Occipital lobe (tissue), 2 donors: ENCODE measurements around the gene SLC25A19. TPM values are rescaled to one million over a fixed set of nuclear protein-coding genes. Genes with fewer than 3 reads are reported as not detected.
"Not testable (repeated sequence)": the region's sequence is repeated elsewhere in the genome, so short reads cannot be mapped to it uniquely, and the experiment has no call there.

ENCODE experiments used
- DNase-seq: peaks from one replicate; lab custom pipeline; 2025; lab: John Stamatoyannopoulos, UW
- total RNA-seq: library from RNA; depleted of rRNA; stranded (reverse); fragments of >200 nt; gene quantifications from one replicate; pipeline ENCODE4 v1.2.3, GENCODE V29; 2014

The SLC25A19 gene
- total RNA-seq, 1 donor from 2014 or later, result 4.4 TPM

DNA sequence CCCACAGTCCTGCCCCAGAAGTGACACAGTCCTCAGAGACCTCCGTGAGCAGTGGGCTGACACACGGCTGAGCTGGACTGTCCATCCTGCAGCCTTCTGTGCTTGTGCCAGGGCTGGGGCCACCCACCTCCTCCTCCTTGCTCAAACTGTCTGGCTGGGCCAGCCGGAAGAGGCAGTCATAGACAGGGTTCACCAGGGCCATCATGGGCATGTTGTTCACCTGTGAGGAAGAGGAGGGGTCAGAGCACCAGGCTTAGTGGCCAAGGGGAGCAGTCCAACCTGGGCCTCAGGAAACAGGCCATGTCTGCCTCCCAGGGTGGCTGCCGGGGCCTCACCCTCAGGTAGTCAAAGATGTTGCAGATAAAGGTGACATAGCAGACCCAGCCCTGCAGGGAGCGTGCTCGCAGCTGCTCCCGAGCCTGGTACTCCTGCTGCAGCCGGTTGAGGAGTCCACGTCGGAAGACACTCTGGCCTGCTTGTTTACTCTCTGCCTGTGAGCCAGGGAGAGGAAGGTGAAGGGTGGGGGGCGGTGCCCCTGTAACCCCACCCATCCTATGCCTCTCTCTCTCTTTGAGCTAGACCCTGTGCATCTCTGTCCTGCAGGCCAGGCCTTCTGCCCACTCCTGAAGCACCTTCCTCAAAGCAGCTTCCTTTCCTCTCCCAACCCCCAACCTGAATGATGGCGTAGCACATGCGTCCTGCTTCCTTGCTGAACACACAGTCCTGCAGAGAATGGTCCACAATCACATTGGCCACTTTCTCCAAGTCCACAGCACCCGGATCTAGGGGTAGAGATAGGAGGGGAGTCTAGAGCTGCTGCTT is 21.6 kb downstream of the SLC25A19 start:
- DNase-seq, result no peak

GRCh38 chr17:75267153-75267410 is 22.2 kb downstream of the SLC25A19 start:
- DNase-seq, result no peak

- DNase-seq, result no peak
These were observed 22.7 kb downstream of the SLC25A19 start for GRCh38 chr17:75266316-75267152.

DNA sequence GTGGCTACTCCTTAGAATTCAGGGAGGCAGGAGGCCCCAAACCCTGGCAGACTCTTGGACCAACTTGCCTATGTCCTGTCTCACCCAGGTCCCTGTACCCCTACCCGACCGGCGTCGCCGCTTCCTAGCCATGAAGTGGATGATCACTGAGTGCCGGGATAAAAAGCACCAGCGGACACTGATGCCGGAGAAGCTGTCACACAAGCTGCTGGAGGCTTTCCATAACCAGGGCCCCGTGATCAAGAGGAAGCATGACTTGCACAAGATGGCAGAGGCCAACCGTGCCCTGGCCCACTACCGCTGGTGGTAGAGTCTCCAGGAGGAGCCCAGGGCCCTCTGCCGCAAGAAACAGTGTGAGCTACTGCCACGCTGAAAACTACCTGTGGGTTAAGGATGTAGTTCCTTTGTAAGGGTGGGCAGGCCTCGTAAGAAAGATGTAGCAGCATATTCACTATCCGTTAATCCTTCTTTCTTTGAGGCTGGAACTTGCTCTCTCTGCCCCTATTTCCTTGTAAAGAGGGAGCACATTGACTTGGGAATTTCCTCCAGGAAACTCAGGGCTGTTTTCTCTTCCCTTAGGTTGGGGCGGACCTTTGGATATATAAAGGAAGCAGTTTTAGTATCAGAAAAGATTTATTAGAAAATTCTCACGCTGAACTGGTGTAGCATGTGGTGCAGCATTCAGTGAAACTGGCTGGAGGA is 23.5 kb downstream of the SLC25A19 start:
- no peak for DNase-seq

GRCh38 chr17:75263055-75263454 is 26.2 kb downstream of the SLC25A19 start:
- no peak for DNase-seq

GRCh38 chr17:75262112-75262606 is 27.1 kb downstream of the SLC25A19 start:
- no peak for DNase-seq

GRCh38 chr17:75261336-75262111 is 27.7 kb downstream of the SLC25A19 start, which contains the start of the genes GGA3 and MRPS7:
Gene GGA3, minus strand, starts transcription at chr17:75261606. Its CDS starts 19 bp downstream, at chr17:75261587.
Gene MRPS7, plus strand, starts transcription at chr17:75261879. Its CDS starts 22 bp downstream, at chr17:75261901.
- DNase-seq, result peak; percentile 92

GRCh38 chr17:75260641-75261335 is 28.4 kb downstream of the SLC25A19 start:
- no peak for DNase-seq

DNA sequence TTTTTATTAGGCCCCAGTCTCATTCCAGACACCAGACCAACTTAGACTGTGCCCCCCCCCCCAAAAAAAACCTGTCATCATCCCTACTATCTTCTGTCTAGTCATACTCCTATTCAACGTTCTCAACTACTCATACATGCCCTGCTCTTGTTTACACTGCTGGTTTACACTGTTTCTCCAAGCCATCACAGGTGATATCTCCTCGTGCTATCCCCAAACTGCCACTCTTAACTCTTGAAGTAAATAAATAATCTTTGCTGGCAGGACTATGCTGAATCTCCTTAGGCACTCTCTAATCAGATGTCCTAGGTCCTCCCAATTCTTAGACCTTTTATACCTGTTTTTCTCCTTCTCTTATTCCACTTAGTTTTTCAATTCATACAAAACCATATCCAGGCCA is 32.0 kb downstream of the SLC25A19 start:
- DNase-seq, result not testable (repeated sequence)

DNA sequence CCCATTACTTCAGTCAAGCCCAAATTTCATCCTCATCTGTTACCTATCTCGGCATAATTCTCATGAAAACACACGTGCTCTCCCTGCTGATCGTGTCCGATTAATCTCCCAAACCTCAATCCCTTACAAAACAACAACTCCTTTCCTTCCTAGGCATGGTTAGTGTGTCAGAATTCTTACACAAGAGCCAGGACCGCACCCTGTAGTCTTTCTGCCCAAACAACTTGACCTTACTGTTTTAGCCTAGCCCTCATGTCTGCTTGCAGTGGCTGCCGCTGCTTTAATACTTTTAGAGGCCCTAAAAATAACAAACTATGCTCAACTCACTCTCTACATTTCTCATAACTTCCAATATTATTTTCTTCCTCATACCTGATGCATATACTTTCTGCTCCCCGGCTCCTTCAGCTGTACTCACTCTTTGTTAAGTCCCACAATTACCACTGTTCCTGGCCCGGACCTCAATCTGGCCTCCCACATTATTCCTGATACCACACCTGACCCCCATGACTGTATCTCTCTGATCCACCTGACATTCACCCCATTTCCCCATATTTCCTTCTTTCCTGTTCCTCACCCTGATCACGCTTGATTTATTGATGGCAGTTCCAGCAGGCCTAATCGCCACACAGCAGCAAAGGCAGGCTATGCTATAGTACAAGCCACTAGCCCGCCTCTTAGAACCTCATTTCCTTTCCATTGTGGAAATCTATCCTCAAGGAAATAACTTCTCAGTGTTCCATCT is 33.1 kb downstream of the SLC25A19 start:
- not testable (repeated sequence) for DNase-seq

DNA sequence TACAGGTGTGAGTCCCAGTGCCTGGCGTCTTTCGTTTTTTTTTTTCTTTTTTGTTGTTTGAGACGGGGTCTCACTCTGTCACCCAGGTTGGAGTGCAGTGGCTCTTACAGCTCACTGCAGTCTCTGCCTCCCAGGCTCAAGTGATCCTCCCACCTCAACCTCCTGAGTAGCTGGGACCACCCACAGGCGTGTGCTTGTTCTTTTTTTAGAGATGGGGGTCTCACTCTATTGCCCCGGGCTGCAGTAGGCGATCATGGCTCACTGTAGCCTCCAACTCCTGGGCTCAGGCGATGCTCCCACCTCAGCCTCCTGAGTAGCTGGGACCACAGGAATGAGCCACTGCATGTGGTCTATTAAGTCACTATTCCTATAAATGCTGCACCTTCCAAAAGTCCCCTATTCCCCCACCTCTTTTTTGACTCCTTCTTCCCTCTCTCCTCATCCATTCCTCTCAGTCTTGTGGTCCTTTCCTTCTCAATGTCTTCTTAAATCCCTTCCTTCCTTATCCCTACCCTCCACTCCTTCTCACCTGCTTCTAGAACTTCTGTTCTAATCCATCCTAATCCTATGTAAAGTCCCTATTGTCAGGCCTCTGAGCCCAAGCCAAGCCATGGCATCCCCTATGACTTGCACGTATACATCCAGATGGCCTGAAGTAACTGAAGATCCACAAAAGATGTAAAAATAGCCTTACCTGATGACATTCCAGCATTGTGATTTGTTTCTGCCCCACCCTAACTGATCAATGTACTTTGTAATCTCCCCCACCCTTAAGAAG is 37.0 kb downstream of the SLC25A19 start:
- no peak for DNase-seq

GRCh38 chr17:75250009-75250471 is 39.2 kb downstream of the SLC25A19 start:
- no peak for DNase-seq

- no peak for DNase-seq
These were observed 39.7 kb downstream of the SLC25A19 start for GRCh38 chr17:75249564-75249963.

- DNase-seq, result no peak
These were observed 42.8 kb downstream of the SLC25A19 start for GRCh38 chr17:75246404-75246803.

DNA sequence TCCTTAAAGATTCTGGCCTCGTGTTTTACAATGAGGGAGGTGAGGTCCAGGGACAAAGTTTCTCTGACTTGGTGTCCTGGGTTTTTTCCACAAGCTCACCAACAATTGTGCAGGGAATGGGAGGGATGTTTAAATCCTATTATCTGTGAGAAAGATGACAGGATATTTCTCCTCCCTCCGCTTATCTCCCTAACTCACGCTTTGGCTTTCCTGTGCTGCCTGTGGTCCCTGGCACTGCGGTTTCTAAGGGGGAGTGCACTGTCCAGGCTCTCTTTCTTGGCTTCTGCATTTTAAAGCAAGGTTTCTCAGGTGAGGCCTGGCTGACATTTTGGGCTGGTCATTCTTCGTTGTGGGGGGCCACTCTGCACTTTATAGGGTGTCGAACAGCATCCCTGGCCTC is 44.2 kb downstream of the SLC25A19 start:
- no peak for DNase-seq

DNA sequence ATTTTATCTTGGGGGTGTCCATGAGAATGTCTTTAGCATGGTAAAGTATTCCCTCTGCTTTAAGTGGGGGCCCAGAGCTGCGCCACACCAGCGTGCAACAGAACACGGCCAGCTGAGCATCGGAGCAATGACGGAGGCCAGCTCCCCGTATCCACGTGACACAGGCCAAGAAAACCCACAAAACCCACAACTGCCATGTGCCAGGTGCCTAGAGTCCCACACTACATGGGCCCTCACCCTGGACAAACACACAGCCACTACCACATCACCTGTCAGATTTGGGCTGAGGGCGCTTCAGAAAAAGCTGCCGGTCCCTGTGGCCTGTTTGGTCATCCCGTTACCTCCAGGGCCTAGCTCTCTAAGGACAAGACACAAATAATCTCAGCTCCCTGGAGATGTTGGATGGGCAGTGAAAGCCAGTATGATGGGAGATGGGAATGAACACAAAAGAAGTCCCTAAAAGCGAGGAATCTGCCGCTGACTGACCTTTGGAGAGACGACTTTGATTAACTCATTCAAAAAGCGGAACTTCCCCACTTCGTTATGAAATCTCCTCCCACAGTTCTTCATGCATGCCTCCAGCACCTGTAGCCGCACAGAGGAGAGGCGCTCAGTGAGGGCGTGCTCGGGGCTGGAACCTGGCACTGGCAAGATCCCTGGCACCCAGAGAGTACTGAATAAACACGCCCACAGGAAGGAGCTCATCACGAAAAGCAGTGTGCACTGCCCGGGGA is 44.9 kb downstream of the SLC25A19 start:
- no peak for DNase-seq

DNA sequence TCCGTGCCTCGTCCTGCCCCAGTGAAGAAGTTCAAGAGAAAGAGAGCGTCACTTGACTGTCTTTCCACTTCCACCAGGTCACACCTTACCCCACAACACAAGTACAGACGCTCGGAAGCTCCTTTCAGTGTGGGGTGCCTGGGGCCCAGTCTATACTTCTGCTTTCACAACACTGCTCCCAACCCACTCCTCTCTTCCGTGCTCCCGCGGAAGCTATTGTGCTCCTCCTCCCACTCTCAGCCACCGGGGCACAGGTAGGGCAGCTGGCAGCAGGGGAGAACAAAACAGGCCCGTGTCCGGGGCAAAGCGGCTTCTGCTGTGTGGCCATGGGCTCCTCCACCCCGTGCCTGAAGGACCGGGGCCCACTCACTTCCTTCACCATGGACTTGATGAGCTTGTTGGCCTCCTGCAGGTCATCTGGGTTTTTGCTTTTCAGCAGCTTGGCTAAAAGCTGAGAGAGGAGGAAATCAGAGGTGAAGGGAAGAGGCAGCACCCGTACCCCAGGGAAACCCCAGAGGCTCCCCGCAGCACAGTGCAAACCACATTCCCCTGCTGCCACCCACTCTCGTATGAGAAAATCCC is 46.7 kb downstream of the SLC25A19 start:
- DNase-seq, result no peak

GRCh38 chr17:75241996-75242460 is 47.2 kb downstream of the SLC25A19 start:
- DNase-seq, result no peak
